DND-41 (cell line): Measurements from ENCODE around the gene CD276.

Source experiments
- ATAC-seq: fragments of 200-7000 bp; cut with Tn5 transposase; 3 replicates; pipeline ENCODE4 v1.9.1; 2021; ENCODE audit warnings: low read depth; ENCODE audit not compliant: insufficient read depth
- DNase-seq: peaks from one replicate; pipeline ENCODE4 v3.0.0-alpha.2; 2020
- H2AFZ ChIP-seq: 2 replicates; pipeline ENCODE4 v1.6.0; 2012; ENCODE audit warnings: low read depth, low read length
- H3K27ac ChIP-seq: 2 replicates; pipeline ENCODE4 v1.5.1; 2012; ENCODE audit warnings: low read length, inconsistent platforms
- H3K27me3 ChIP-seq: fragments of 200-600 bp; sonication (generic); 2 replicates; pipeline ENCODE4 v1.6.0; 2012; ENCODE audit warnings: low read length, mild to moderate bottlenecking, inconsistent platforms; ENCODE audit not compliant: insufficient read depth, poor library complexity
- H3K36me3 ChIP-seq: 2 replicates; pipeline ENCODE4 v1.5.1; 2012; ENCODE audit warnings: low read length, inconsistent platforms; ENCODE audit not compliant: insufficient read depth
- H3K4me1 ChIP-seq: 2 replicates; pipeline ENCODE4 v1.5.1; 2012; ENCODE audit warnings: mild to moderate bottlenecking, low read length; ENCODE audit not compliant: insufficient read depth
- H3K4me2 ChIP-seq: 2 replicates; pipeline ENCODE4 v1.6.0; 2012; ENCODE audit warnings: mild to moderate bottlenecking, moderate library complexity, low read length, inconsistent platforms; ENCODE audit not compliant: insufficient read depth
- H3K4me3 ChIP-seq, 2 experiments: fragments of 200-600 bp in 1 of 2; shearing (Covaris generic) in 1 of 2; 2 replicates each; pipeline ENCODE4 v1.5.1; 2012 to 2016; ENCODE audit warnings: inconsistent platforms in 2 of 2, low read length in 2 of 2, mild to moderate bottlenecking in 2 of 2, low read depth in 1 of 2, moderate library complexity in 1 of 2
- H3K79me2 ChIP-seq: 2 replicates; pipeline ENCODE4 v1.6.0; 2012; ENCODE audit warnings: low read length, inconsistent platforms; ENCODE audit not compliant: insufficient read depth
- H3K9ac ChIP-seq: 2 replicates; pipeline ENCODE4 v1.6.0; 2012; ENCODE audit warnings: low read depth, mild to moderate bottlenecking, inconsistent platforms, low read length, moderate library complexity
- H3K9me3 ChIP-seq: 2 replicates; pipeline ENCODE4 v1.5.1; 2012; ENCODE audit warnings: low read length, moderate library complexity, mild to moderate bottlenecking, inconsistent platforms; ENCODE audit not compliant: insufficient read depth, severe bottlenecking
- H4K20me1 ChIP-seq: 2 replicates; pipeline ENCODE4 v1.6.0; 2012; ENCODE audit warnings: low read length; ENCODE audit not compliant: insufficient read depth
- CTCF ChIP-seq: IDR thresholded peaks from 2 replicates; pipeline ENCODE4 v1.5.1; 2012; ENCODE audit warnings: borderline replicate concordance, low read length, moderate library complexity, mild to moderate bottlenecking; ENCODE audit not compliant: poor library complexity, severe bottlenecking; ENCODE audit errors: extremely low read depth
- EZH2 ChIP-seq: IDR thresholded peaks from 3 replicates; pipeline ENCODE4 v1.6.1; 2012; ENCODE audit warnings: borderline replicate concordance, low read depth, mild to moderate bottlenecking, moderate library complexity, low read length, inconsistent platforms; ENCODE audit not compliant: severe bottlenecking

Gene CD276

GRCh38 chr15:73682600-73683090 lies 1.5 kb upstream of the CD276 start:
- Histone ChIP-seq H4K20me1 (no peaks in the 10 kb centered on the region), H3K27me3 (peaks cover 8% of the 10 kb centered on the region), H2AFZ (no peak overlapping the region), H3K9ac (no peak overlapping the region), H3K27ac (no peak overlapping the region), H3K9me3 (no peaks in the 10 kb centered on the region), H3K4me2 (no peak overlapping the region), H3K79me2 (no peaks in the 10 kb centered on the region), H3K4me3 (no peak overlapping the region), H3K4me1 (no peaks in the 10 kb centered on the region), H3K36me3 (no peaks in the 10 kb centered on the region)
- TF ChIP-seq EZH2: no peak
- no peak for TF ChIP-seq CTCF
- DNase-seq (no peak), ATAC-seq (no peak)

GRCh38 chr15:73683257-73683776 lies 866 bp upstream of the CD276 start:
- no peaks in the 10 kb centered on the region for H3K9me3 ChIP-seq
- no peaks in the 10 kb centered on the region for H3K4me1 ChIP-seq
- no peak overlapping the region for H3K4me2 ChIP-seq
- DNase-seq (no peak), ATAC-seq (no peak)
- no peak overlapping the region for H2AFZ ChIP-seq
- H3K79me2 ChIP-seq: no peaks in the 10 kb centered on the region
- no peaks in the 10 kb centered on the region for H4K20me1 ChIP-seq
- no peak for TF ChIP-seq CTCF
- TF ChIP-seq EZH2: no peak
- H3K27me3 ChIP-seq: peaks cover 8% of the 10 kb centered on the region
- no peaks in the 10 kb centered on the region for H3K36me3 ChIP-seq
- no peak overlapping the region for H3K4me3 ChIP-seq
- no peak overlapping the region for H3K27ac ChIP-seq
- no peak overlapping the region for H3K9ac ChIP-seq

- H3K36me3 ChIP-seq: no peaks in the 10 kb centered on the region
- DNase-seq: no peak
- H4K20me1 ChIP-seq: no peaks in the 10 kb centered on the region
- no peak overlapping the region for H2AFZ ChIP-seq
- H3K4me1 ChIP-seq: no peaks in the 10 kb centered on the region
- H3K27me3 ChIP-seq: peaks cover 8% of the 10 kb centered on the region
- H3K4me2 ChIP-seq: no peak overlapping the region
- no peak overlapping the region for H3K27ac ChIP-seq
- TF ChIP-seq EZH2: no peak
- TF ChIP-seq CTCF: no peak
- no peak overlapping the region for H3K4me3 ChIP-seq
- no peak overlapping the region for H3K9ac ChIP-seq
- H3K9me3 ChIP-seq: no peaks in the 10 kb centered on the region
- H3K79me2 ChIP-seq: no peaks in the 10 kb centered on the region
- no peak for ATAC-seq
These were observed 635 bp downstream of the CD276 start for GRCh38 chr15:73684581-73685455.
